ENCODE measurements around the gene CYP27A1. TPM values are rescaled to one million over a fixed set of nuclear protein-coding genes. Genes with fewer than 3 reads are reported as not detected.

CYP27A1 gene
- total and polyA plus RNA-seq, 2 of the 8 experiments (the other 6 are each of a cell fraction or from before 2014, with no cell fraction given), result 5.4 to 14.7 TPM

DNA sequence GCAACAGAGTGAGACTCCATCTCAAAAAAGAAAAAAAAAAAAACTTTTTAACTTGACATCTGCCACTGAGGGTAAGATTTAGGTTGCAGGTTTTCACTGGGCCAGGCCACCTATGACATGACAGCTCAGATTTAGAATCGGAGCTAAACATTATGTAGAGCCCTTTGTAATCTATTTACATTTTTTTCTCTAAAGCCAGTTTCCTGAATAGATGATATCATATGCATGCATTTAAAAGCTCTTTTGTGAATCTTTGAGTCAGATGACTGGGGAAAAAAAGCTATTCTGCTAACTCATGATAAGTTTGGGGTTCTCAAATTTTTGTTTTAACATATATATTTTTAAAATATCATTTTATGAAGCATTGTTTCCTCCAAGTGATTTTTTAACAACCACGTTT, 28.3 kb downstream of the CYP27A1 start:
- DNase-seq (ENCODE audit: low read depth in 1 of 2, low spot score in 2 of 2), result no peak
- no peak overlapping the region for H2BK5ac ChIP-seq (ENCODE audit: low read depth, low read length)
- no peak overlapping the region for H2AK5ac ChIP-seq (ENCODE audit: low read depth, low read length)
- no peak overlapping the region for H4K91ac ChIP-seq (replicated peaks; ENCODE audit: insufficient read length, low read length)
- no peaks in the 10 kb centered on the region for H3K23me2 ChIP-seq (ENCODE audit: low read depth, low read length)
- no peak overlapping the region for H2BK20ac ChIP-seq (ENCODE audit: low read length)
- H2BK15ac ChIP-seq (ENCODE audit: low read length), result no peak overlapping the region
- H3K27ac ChIP-seq (ENCODE audit: low read depth, low read length), result no peak overlapping the region
- H3K23ac ChIP-seq (ENCODE audit: insufficient read length), result no peak overlapping the region
- H3K27me3 ChIP-seq (replicated peaks in 1 of 4; ENCODE audit: control insufficient read depth in 3 of 4, extremely low read depth in 1 of 4, insufficient read depth in 3 of 4, low read length in 3 of 4), result no peaks in the 10 kb centered on the region
- H3K79me2 ChIP-seq (ENCODE audit: control insufficient read depth in 1 of 2, insufficient read depth in 2 of 2, low read length in 2 of 2), result no peaks in the 10 kb centered on the region
- ChIA-PET POLR2A (ENCODE audit: partially characterized antibody) (no interaction called here), CTCF (ENCODE audit: partially characterized antibody) (interaction anchor here (0.9 to 1.7 kb wide), 4 partner anchors 12 to 100 kb away, joined by 3 to 5 read pairs (median 4); partner anchors contain the start of gene TTLL4)
- no peaks in the 10 kb centered on the region for H3K79me1 ChIP-seq (ENCODE audit: low read depth, low read length)
- no peak overlapping the region for H4K8ac ChIP-seq (ENCODE audit: extremely low read depth, insufficient read depth, low read length)
- H2BK120ac ChIP-seq (replicated peaks; ENCODE audit: low read depth, low read length), result no peak overlapping the region
- no peak overlapping the region for H3K56ac ChIP-seq (replicated peaks; ENCODE audit: insufficient read length, low read depth, low read length)
- no peaks in the 10 kb centered on the region for H3K36me3 ChIP-seq (ENCODE audit: control insufficient read depth in 2 of 4, insufficient read depth in 4 of 4, low read length in 3 of 4)
- no peak overlapping the region for H3K14ac ChIP-seq (ENCODE audit: insufficient read length)
- FAIRE-seq, result no peak
- H2AFZ ChIP-seq (ENCODE audit: low read length), result no peak overlapping the region
- H3K4ac ChIP-seq (replicated peaks; ENCODE audit: insufficient read length, low read depth, low read length), result no peak overlapping the region
- no peak overlapping the region for H3K18ac ChIP-seq (ENCODE audit: extremely low read depth, low read length)
- no peaks in the 10 kb centered on the region for H3K9me3 ChIP-seq (ENCODE audit: insufficient read depth in 2 of 2, low read depth in 1 of 2, low read length in 1 of 2)
- WGBS, 2 experiments (ENCODE audit: extremely low coverage in 1 of 2, insufficient coverage in 1 of 2, insufficient read length in 1 of 2, insufficient replicate concordance in 2 of 2, low coverage in 1 of 2, low lambda C conversion rate in 2 of 2, missing lambda C conversion rate in 1 of 2), result 80% methylated on average over 2 of the region's 2 CpGs; no CpG with 5 or more reads in 1 of the 2 experiments
- H3K4me2 ChIP-seq (ENCODE audit: insufficient read depth in 1 of 2, low read depth in 2 of 2, low read length in 2 of 2), result no peak overlapping the region
- no peak overlapping the region for H4K5ac ChIP-seq (ENCODE audit: insufficient read length, low read depth, low read length)
- no peak overlapping the region for H3K9ac ChIP-seq (replicated peaks in 1 of 4; ENCODE audit: extremely low read depth in 1 of 4, low read depth in 3 of 4, low read length in 3 of 4)
- H2BK12ac ChIP-seq (ENCODE audit: low read depth, low read length), result no peak overlapping the region
- no peaks in the 10 kb centered on the region for H4K20me1 ChIP-seq (replicated peaks in 1 of 2; ENCODE audit: control insufficient read depth in 1 of 2, insufficient read depth in 2 of 2, low read length in 2 of 2)
- no peak overlapping the region for H3K4me3 ChIP-seq (ENCODE audit: extremely low read depth in 1 of 4, insufficient read depth in 2 of 4, low read depth in 3 of 4, low read length in 4 of 4)
- peaks cover 0 to 5% (median 4%) of the 10 kb centered on the region in 4 experiments; a peak in 3 of 7 replicates for H3K4me1 ChIP-seq (replicated peaks in 1 of 4; ENCODE audit: control insufficient read depth in 3 of 4, insufficient read depth in 4 of 4, low read length in 3 of 4)
